Ishikawa (cell line): ENCODE measurements around the gene DNLZ.

Experiments used
- CEBPB ChIP-seq: IDR thresholded peaks from 2 replicates; pipeline ENCODE4 v1.6.1; 2012
- FOXM1 ChIP-seq: IDR thresholded peaks from 2 replicates; pipeline ENCODE4 v1.6.1; 2012; ENCODE audit warnings: low read depth, borderline replicate concordance
- TAF1 ChIP-seq: IDR thresholded peaks from 2 replicates; pipeline ENCODE4 v1.6.1; 2012; ENCODE audit warnings: low read depth, mild to moderate bottlenecking
- YY1 ChIP-seq: IDR thresholded peaks from 2 replicates; pipeline ENCODE4 v1.6.1; 2012; ENCODE audit warnings: low read depth

- TF ChIP-seq YY1 (no peak), CEBPB (no peak), FOXM1 (no peak), TAF1 (no peak)
Measured at GRCh38 chr9:136362450-136362784, 1.1 kb downstream of the DNLZ start.
